Measurements from ENCODE around the gene NUP210.
A peak's percentile ranks its signal among the peaks of the same experiment; 100 is the strongest.
"Not testable (repeated sequence)": the region's sequence is repeated elsewhere in the genome, so short reads cannot be mapped to it uniquely, and the experiment has no call there.

NUP210 gene

GRCh38 chr3:13420045-13420830 is at the start of gene NUP210:
NUP210 (minus strand) TSS chr3:13420322; CDS start chr3:13420226, 96 bp downstream.
- peak; percentile 93 for DNase-seq (ENCODE audit: low spot score)

GRCh38 chr3:13466781-13467180 is 46.7 kb upstream of the NUP210 start:
- no peak for DNase-seq (ENCODE audit: low spot score)

- DNase-seq (ENCODE audit: low spot score), result no peak
Measured at GRCh38 chr3:13465236-13465873, 45.2 kb upstream of the NUP210 start.

GRCh38 chr3:13463618-13464400 is 43.7 kb upstream of the NUP210 start:
- no peak for DNase-seq (ENCODE audit: low spot score)

GRCh38 chr3:13462822-13463221 is 42.7 kb upstream of the NUP210 start:
- no peak for DNase-seq (ENCODE audit: low spot score)

- no peak for DNase-seq (ENCODE audit: low spot score)
Measured at GRCh38 chr3:13462125-13462629, 42.1 kb upstream of the NUP210 start.

GRCh38 chr3:13461169-13462124 is 41.3 kb upstream of the NUP210 start:
- DNase-seq (ENCODE audit: low spot score), result peak; percentile 91

- no peak for DNase-seq (ENCODE audit: low spot score)
Measured at GRCh38 chr3:13460341-13460736, 40.2 kb upstream of the NUP210 start.

GRCh38 chr3:13459605-13460340 is 39.7 kb upstream of the NUP210 start:
- no peak for DNase-seq (ENCODE audit: low spot score)

- no peak for DNase-seq (ENCODE audit: low spot score)
Measured at GRCh38 chr3:13457593-13457992, 37.5 kb upstream of the NUP210 start.

GRCh38 chr3:13455644-13456043 is 35.5 kb upstream of the NUP210 start:
- no peak for DNase-seq (ENCODE audit: low spot score)

- DNase-seq (ENCODE audit: low spot score), result no peak
Measured at GRCh38 chr3:13452490-13453335, 32.6 kb upstream of the NUP210 start.

- DNase-seq (ENCODE audit: low spot score), result no peak
Measured at GRCh38 chr3:13451301-13451673, 31.2 kb upstream of the NUP210 start.

- DNase-seq (ENCODE audit: low spot score), result not testable (repeated sequence)
Measured at GRCh38 chr3:13442882-13443281, 22.8 kb upstream of the NUP210 start.

GRCh38 chr3:13440204-13440817 is 20.2 kb upstream of the NUP210 start:
- no peak for DNase-seq (ENCODE audit: low spot score)

GRCh38 chr3:13436213-13436612 is 16.1 kb upstream of the NUP210 start:
- not testable (repeated sequence) for DNase-seq (ENCODE audit: low spot score)

GRCh38 chr3:13433912-13434311 is 13.8 kb upstream of the NUP210 start:
- no peak for DNase-seq (ENCODE audit: low spot score)

- DNase-seq (ENCODE audit: low spot score), result no peak
Measured at GRCh38 chr3:13432093-13432492, 12.0 kb upstream of the NUP210 start.

- DNase-seq (ENCODE audit: low spot score), result not testable (repeated sequence)
Measured at GRCh38 chr3:13430411-13430875, 10.3 kb upstream of the NUP210 start.

Data from iPS-NIHi11 (cell line).